MM.1S (cell line): Measurements from ENCODE around the gene CATSPERB.

ENCODE experiments used
- CTCF ChIP-seq: fragments of 300-600 bp; sonication (generic); IDR thresholded peaks from 2 replicates; pipeline ENCODE4 v1.5.1; 2016; ENCODE audit warnings: antibody characterized with exemption, low read length, mixed read lengths
- EZH2 ChIP-seq: fragments of 300-600 bp; sonication (generic); optimal IDR thresholded peaks from 2 replicates; pipeline ENCODE3; 2017; ENCODE audit warnings: low read depth, mild to moderate bottlenecking, antibody characterized with exemption, low read length, mixed read lengths

GRCh38 chr14:91611528-91611927, 120.4 kb downstream of the CATSPERB start:
- TF ChIP-seq CTCF (no peak), EZH2 (no peak)
